Natural killer cell (primary cell): Measurements from ENCODE around the gene ZNF281. TPM values are rescaled to one million over a fixed set of nuclear protein-coding genes. Genes with fewer than 3 reads are reported as not detected.

Source experiments
- ATAC-seq, 3 donors: fragments of 150-1000 bp in 2 of 3; fragments of 200-7000 bp in 1 of 3; cut with Tn5 transposase; 1 replicate in 1 of 3; 2 replicates in 2 of 3; pipeline ENCODE4 v1.10.0; 2021; ENCODE audit warnings: mild to moderate bottlenecking in 2 of 3, moderate library complexity in 2 of 3
- DNase-seq, 2 donors: peaks; one replicate each; pipeline versions ENCODE4 v3.0.0 to v3.0.0-alpha.2; 2013 to 2021; ENCODE audit warnings: mixed read lengths in 1 of 2
- H3K27ac ChIP-seq: one replicate; pipeline ENCODE4 v1.5.1; 2013; ENCODE audit warnings: mild to moderate bottlenecking, low read length
- H3K27me3 ChIP-seq: one replicate; pipeline ENCODE4 v1.6.1; 2013; ENCODE audit warnings: low read length; ENCODE audit not compliant: control insufficient read depth, insufficient read depth
- H3K36me3 ChIP-seq: one replicate; pipeline ENCODE4 v1.6.1; 2013; ENCODE audit warnings: low read length; ENCODE audit not compliant: control insufficient read depth, insufficient read depth
- H3K4me1 ChIP-seq: one replicate; pipeline ENCODE4 v1.6.1; 2013; ENCODE audit warnings: low read length; ENCODE audit not compliant: control insufficient read depth, insufficient read depth
- H3K4me3 ChIP-seq: one replicate; pipeline ENCODE4 v1.5.1; 2013; ENCODE audit warnings: low read length
- H3K9me3 ChIP-seq: one replicate; pipeline ENCODE4 v1.6.1; 2013; ENCODE audit warnings: low read length; ENCODE audit not compliant: control insufficient read depth, insufficient read depth
- H3K27ac Mint-ChIP-seq, 2 donors: one replicate each; pipeline ENCODE4 v1.8.0; 2022; ENCODE audit warnings: mild to moderate bottlenecking in 2 of 2, mixed read lengths in 2 of 2, moderate library complexity in 1 of 2
- H3K27me3 Mint-ChIP-seq, 2 donors: one replicate each; pipeline ENCODE4 v1.8.0; 2022; ENCODE audit warnings: low read depth in 2 of 2, mixed read lengths in 2 of 2
- H3K36me3 Mint-ChIP-seq: one replicate; pipeline ENCODE4 v1.8.0; 2022; ENCODE audit warnings: mixed read lengths
- H3K4me1 Mint-ChIP-seq, 2 donors: one replicate each; pipeline ENCODE4 v1.8.0; 2022; ENCODE audit warnings: mixed read lengths in 2 of 2
- H3K4me3 Mint-ChIP-seq: one replicate; pipeline ENCODE4 v1.8.0; 2022; ENCODE audit warnings: mild to moderate bottlenecking, moderate library complexity, mixed read lengths
- H3K9me3 Mint-ChIP-seq, 2 donors: one replicate each; pipeline ENCODE4 v1.8.0; 2022; ENCODE audit warnings: mixed read lengths in 2 of 2
- WGBS: methylation state at CpG from one replicate; pipeline ENCODE4 v1.1.7; 2013; ENCODE audit warnings: missing lambda C conversion rate; ENCODE audit not compliant: insufficient coverage; 5-methylcytosine and 5-hydroxymethylcytosine counted together
- intact Hi-C: fragments of 100-400 bp; cut with micrococcal nuclease; formaldehyde crosslinking; loops from one replicate; pipeline ENCODE4 v1.14.2; 2022
- total RNA-seq, 4 donors: library from RNA; stranded (reverse); fragments of 120-200 nt in 1 of 4; gene quantifications; one replicate each; pipeline versions ENCODE4 v1.2.3 to v1.2.4, GENCODE V29; 2013 to 2022
- TF ChIP-seq, protein P1 (sequence below): fragments of 200-600 bp; IDR thresholded peaks from one replicate; pipeline ENCODE4 v1.8.0; 2022; ENCODE audit warnings: antibody characterized with exemption

The ZNF281 gene
- total RNA-seq, 3 donors from 2014 or later (not counting 1 experiment from before 2014, with no cell fraction given) = 25.6 to 35.4 (median 33.8) TPM

DNA sequence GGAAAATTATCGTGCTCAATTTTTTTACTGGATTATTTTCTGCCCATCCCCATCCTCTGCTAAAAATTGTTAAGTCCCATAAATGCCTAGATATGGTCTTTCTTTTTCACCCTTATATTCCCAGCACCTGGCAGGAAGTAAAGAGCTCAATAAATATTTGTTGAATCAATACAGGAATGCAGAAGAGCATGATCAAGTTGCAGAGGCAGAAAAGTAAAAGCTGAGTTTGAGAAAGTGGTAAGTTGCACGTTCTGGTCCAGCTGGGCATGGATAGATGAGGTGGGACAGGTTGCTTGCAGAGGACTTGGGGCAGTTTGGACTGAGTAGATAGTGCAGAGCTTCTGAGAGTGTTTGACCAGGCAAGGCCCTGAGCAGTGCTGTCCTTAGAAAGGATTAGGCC is 40.1 kb downstream of the ZNF281 start:
- Mint-ChIP-seq H3K36me3 (no peaks in the 10 kb centered on the region), H3K4me3 (no peak overlapping the region), H3K27ac (no peak overlapping the region), H3K27me3 (no peaks in the 10 kb centered on the region), H3K9me3 (no peaks in the 10 kb centered on the region), H3K4me1 (no peaks in the 10 kb centered on the region)
- TF ChIP-seq, protein P1, sequence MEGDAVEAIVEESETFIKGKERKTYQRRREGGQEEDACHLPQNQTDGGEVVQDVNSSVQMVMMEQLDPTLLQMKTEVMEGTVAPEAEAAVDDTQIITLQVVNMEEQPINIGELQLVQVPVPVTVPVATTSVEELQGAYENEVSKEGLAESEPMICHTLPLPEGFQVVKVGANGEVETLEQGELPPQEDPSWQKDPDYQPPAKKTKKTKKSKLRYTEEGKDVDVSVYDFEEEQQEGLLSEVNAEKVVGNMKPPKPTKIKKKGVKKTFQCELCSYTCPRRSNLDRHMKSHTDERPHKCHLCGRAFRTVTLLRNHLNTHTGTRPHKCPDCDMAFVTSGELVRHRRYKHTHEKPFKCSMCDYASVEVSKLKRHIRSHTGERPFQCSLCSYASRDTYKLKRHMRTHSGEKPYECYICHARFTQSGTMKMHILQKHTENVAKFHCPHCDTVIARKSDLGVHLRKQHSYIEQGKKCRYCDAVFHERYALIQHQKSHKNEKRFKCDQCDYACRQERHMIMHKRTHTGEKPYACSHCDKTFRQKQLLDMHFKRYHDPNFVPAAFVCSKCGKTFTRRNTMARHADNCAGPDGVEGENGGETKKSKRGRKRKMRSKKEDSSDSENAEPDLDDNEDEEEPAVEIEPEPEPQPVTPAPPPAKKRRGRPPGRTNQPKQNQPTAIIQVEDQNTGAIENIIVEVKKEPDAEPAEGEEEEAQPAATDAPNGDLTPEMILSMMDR = no peak
- no peak for ATAC-seq
- no peaks in the 10 kb centered on the region for H3K9me3 ChIP-seq
- H3K4me3 ChIP-seq = no peak overlapping the region
- WGBS = 91% methylated on average over 1 of the region's 2 CpGs
- H3K27me3 ChIP-seq = no peaks in the 10 kb centered on the region
- intact Hi-C loops = no loop called here
- no peak overlapping the region for H3K27ac ChIP-seq
- H3K4me1 ChIP-seq = no peaks in the 10 kb centered on the region
- DNase-seq = no peak
- peaks cover 2% of the 10 kb centered on the region for H3K36me3 ChIP-seq

DNA sequence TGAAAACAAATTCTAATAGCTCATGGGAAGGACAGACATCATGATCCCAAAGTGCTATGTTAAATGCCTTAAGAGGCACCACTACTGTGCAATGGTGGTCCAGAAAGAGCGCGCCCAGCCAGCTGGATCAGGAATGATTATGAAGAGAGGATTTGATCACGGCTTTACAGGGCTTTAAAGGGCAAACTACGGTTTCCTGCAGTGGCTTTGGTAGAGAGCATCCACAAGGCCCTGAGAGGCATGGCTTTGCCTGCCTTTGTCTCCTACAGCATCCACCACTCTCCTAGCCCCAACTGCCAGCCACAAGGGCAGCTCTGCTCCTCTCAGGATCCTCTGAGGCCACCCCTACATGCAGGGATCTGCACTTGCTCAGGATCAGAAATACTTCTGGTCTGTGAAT is 40.7 kb downstream of the ZNF281 start:
- 98% methylated on average over 4 of the region's 4 CpGs for WGBS
- no peaks in the 10 kb centered on the region for H3K9me3 Mint-ChIP-seq
- H3K27ac Mint-ChIP-seq = no peak overlapping the region
- no peaks in the 10 kb centered on the region for H3K27me3 Mint-ChIP-seq
- no peaks in the 10 kb centered on the region for H3K4me1 ChIP-seq
- ATAC-seq = no peak
- no peaks in the 10 kb centered on the region for H3K27me3 ChIP-seq
- no peaks in the 10 kb centered on the region for H3K4me1 Mint-ChIP-seq
- DNase-seq = no peak
- intact Hi-C loops = no loop called here
- no peak overlapping the region for H3K27ac ChIP-seq
- H3K36me3 ChIP-seq = peaks cover 2% of the 10 kb centered on the region
- no peaks in the 10 kb centered on the region for H3K36me3 Mint-ChIP-seq
- no peak overlapping the region for H3K4me3 Mint-ChIP-seq
- TF ChIP-seq, protein P1 = no peak
- no peaks in the 10 kb centered on the region for H3K9me3 ChIP-seq
- no peak overlapping the region for H3K4me3 ChIP-seq

DNA sequence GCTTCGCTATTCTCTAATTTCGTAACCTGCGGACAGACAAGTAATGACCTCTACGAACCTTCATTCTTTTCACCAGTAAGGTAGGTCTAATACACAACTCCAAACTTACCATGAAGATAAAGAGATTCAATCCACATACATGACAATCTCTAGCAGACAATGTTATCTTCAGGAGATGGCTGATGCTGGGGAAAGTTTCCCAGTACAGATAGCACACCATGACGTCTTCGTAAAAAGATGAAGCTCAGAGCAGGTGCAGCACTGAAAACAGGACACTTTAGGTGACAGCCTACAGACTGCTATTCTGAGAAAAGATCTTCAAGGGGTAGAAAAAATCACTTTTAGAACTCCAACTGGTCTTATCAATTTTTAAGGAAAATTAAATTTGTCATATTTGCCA is 41.3 kb downstream of the ZNF281 start:
- peaks cover 2% of the 10 kb centered on the region for H3K36me3 ChIP-seq
- Mint-ChIP-seq H3K4me1 (no peaks in the 10 kb centered on the region), H3K27me3 (peaks cover 0 to 2% of the 10 kb centered on the region in 2 donors), H3K36me3 (no peaks in the 10 kb centered on the region), H3K4me3 (no peak overlapping the region), H3K27ac (no peak overlapping the region), H3K9me3 (no peaks in the 10 kb centered on the region)
- ATAC-seq (no peak), DNase-seq (no peak)
- intact Hi-C loops = no loop called here
- no peak overlapping the region for H3K27ac ChIP-seq
- H3K27me3 ChIP-seq = no peaks in the 10 kb centered on the region
- TF ChIP-seq, protein P1 = no peak
- no peaks in the 10 kb centered on the region for H3K9me3 ChIP-seq
- H3K4me1 ChIP-seq = no peaks in the 10 kb centered on the region
- H3K4me3 ChIP-seq = no peak overlapping the region
- WGBS = 83% methylated on average over 6 of the region's 6 CpGs

DNA sequence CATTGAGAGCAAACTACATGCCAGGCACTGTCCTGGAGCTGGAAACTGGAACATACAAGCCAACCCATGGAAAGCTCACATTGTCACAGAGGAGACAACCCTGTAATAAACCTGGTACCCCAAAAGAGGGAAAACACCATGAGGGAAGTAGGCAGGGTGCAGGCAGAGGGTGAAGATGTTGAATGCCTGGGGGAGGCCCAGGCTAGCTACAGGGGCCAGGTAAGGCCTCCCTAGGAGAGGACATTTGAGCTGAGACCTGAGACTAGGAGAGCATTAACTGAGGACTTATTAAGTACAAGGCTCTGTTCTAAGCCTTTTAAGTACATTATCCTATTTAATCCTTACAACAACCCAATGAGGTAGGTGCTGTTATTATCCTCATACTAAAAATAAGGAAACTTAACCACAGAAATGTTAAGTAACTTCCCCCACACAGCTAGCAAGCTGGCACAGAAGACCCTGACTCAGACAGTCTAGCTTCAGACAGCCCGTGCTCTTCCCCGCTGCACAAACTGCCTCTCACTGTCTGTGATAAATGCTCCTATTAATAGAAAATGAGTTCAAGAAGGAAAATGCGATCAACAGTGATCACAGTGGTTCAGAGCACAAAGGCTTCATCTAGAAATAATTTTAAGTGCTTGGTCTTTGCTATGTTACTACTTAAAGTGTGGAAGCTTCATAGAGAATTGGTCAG is 41.8 kb downstream of the ZNF281 start:
- H3K27me3 ChIP-seq = no peaks in the 10 kb centered on the region
- H3K36me3 ChIP-seq = peaks cover 2% of the 10 kb centered on the region
- Mint-ChIP-seq H3K4me1 (no peaks in the 10 kb centered on the region), H3K9me3 (no peaks in the 10 kb centered on the region), H3K36me3 (no peaks in the 10 kb centered on the region), H3K27me3 (peaks cover 0 to 7% of the 10 kb centered on the region in 2 donors), H3K27ac (no peak overlapping the region), H3K4me3 (no peak overlapping the region)
- no peaks in the 10 kb centered on the region for H3K4me1 ChIP-seq
- H3K4me3 ChIP-seq = no peak overlapping the region
- TF ChIP-seq, protein P1 = no peak
- ATAC-seq (no peak), DNase-seq (no peak)
- 40% methylated on average over 3 of the region's 3 CpGs for WGBS
- intact Hi-C loops = no loop called here
- H3K9me3 ChIP-seq = no peaks in the 10 kb centered on the region
- H3K27ac ChIP-seq = no peak overlapping the region
